HEK293T (cell line): ENCODE results near the gene MTMR1.

ENCODE experiments used
- ARNT ChIP-seq: fragments of 450-650 bp; IDR thresholded peaks from 2 replicates; pipeline ENCODE4 v1.6.1; 2017; ENCODE audit warnings: mild to moderate bottlenecking
- BHLHE40 ChIP-seq: fragments of 450-650 bp; IDR thresholded peaks from 2 replicates; pipeline ENCODE4 v1.6.1; 2016; ENCODE audit warnings: mild to moderate bottlenecking, moderate library complexity, borderline replicate concordance
- CTBP1 ChIP-seq: fragments of 450-650 bp; IDR thresholded peaks from 2 replicates; pipeline ENCODE4 v1.6.1; 2016; ENCODE audit warnings: borderline replicate concordance
- ELF4 ChIP-seq: fragments of 450-650 bp; IDR thresholded peaks from 2 replicates; pipeline ENCODE4 v1.6.1; 2017; ENCODE audit warnings: antibody characterized with exemption
- FOXA1 ChIP-seq: fragments of 450-650 bp; IDR thresholded peaks from 2 replicates; pipeline ENCODE4 v1.6.1; 2016; ENCODE audit warnings: mild to moderate bottlenecking
- FOXM1 ChIP-seq: fragments of 450-650 bp; IDR thresholded peaks from 2 replicates; pipeline ENCODE4 v1.6.1; 2017; ENCODE audit warnings: mild to moderate bottlenecking, borderline replicate concordance
- HDGF ChIP-seq: fragments of 450-650 bp; IDR thresholded peaks from 2 replicates; pipeline ENCODE4 v1.6.1; 2017; ENCODE audit warnings: antibody characterized with exemption, borderline replicate concordance
- L3MBTL2 ChIP-seq: fragments of 450-650 bp; conservative IDR thresholded peaks from 2 replicates; pipeline ENCODE4 v1.6.1; 2016; ENCODE audit warnings: mild to moderate bottlenecking
- SP1 ChIP-seq: fragments of 450-650 bp; IDR thresholded peaks from 2 replicates; pipeline ENCODE4 v1.6.1; 2017
- TARDBP ChIP-seq: fragments of 450-650 bp; IDR thresholded peaks from 2 replicates; pipeline ENCODE4 v1.6.1; 2016
- ZNF384 ChIP-seq: fragments of 450-650 bp; IDR thresholded peaks from 2 replicates; pipeline ENCODE4 v1.6.1; 2016

DNA sequence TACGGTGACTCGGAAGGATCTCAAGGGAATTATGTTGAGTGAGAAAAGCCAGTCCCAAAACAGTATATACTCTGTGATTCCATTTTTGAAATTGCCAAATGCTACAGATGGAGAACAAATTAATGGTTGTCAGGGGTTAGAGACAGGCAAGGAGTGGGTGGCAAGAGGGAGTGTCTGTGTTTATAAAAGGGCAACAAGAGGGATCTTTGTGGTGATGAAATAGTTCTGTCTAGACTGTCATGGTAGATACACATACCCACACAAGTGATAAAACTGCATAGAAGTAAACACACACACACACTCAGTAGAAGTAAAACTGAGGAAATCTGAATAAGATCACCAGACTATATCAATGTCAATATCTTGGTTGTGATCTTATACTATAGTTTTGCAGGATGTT is 112.5 kb downstream of the MTMR1 start:
- TF ChIP-seq TARDBP, result no peak
- TF ChIP-seq SP1, result no peak
- no peak for TF ChIP-seq ARNT
- no peak for TF ChIP-seq FOXM1
- TF ChIP-seq L3MBTL2, result no peak
- no peak for TF ChIP-seq CTBP1
- TF ChIP-seq ZNF384, result no peak
- no peak for TF ChIP-seq BHLHE40
- no peak for TF ChIP-seq FOXA1
- TF ChIP-seq ELF4, result no peak
- no peak for TF ChIP-seq HDGF
